Hepatocyte (in vitro differentiated cells): ENCODE measurements around the gene CLIC4. TPM values are rescaled to one million over a fixed set of nuclear protein-coding genes. Genes with fewer than 3 reads are reported as not detected.
A peak's percentile ranks its signal among the peaks of the same experiment; 100 is the strongest.

ENCODE experiments used
- DNase-seq: peaks from one replicate; pipeline ENCODE4 v3.0.0-alpha.2; 2016; ENCODE audit warnings: low spot score
- H2AFZ ChIP-seq: fragments of 200-600 bp; sonication (generic); 2 replicates; pipeline ENCODE4 v1.6.0; 2016; ENCODE audit warnings: antibody characterized with exemption, mild to moderate bottlenecking
- H3K27ac ChIP-seq: fragments of 200-600 bp; sonication (generic); 2 replicates; pipeline ENCODE4 v1.5.1; 2016; ENCODE audit warnings: mild to moderate bottlenecking
- H3K27me3 ChIP-seq: fragments of 200-600 bp; sonication (generic); 2 replicates; pipeline ENCODE4 v1.6.1; 2016
- H3K36me3 ChIP-seq: fragments of 200-600 bp; sonication (generic); replicated peaks from 2 replicates; pipeline ENCODE4 v1.5.1; 2016; ENCODE audit warnings: low read depth; ENCODE audit not compliant: insufficient read depth
- H3K4me1 ChIP-seq: fragments of 200-600 bp; sonication (generic); 2 replicates; pipeline ENCODE4 v1.5.1; 2016; ENCODE audit warnings: mild to moderate bottlenecking, moderate library complexity; ENCODE audit not compliant: insufficient read depth
- H3K4me2 ChIP-seq: fragments of 200-600 bp; sonication (generic); 2 replicates; pipeline ENCODE4 v1.6.0; 2016
- H3K4me3 ChIP-seq: fragments of 200-600 bp; sonication (generic); 2 replicates; pipeline ENCODE4 v1.5.1; 2016; ENCODE audit warnings: mild to moderate bottlenecking
- H3K79me2 ChIP-seq: fragments of 200-600 bp; sonication (generic); 2 replicates; pipeline ENCODE4 v1.6.0; 2017; ENCODE audit warnings: mild to moderate bottlenecking
- H3K9me2 ChIP-seq: fragments of 200-600 bp; sonication (generic); replicated peaks from 2 replicates; pipeline ENCODE4 v1.6.0; 2017; ENCODE audit warnings: mild to moderate bottlenecking; ENCODE audit not compliant: insufficient read depth
- H3K9me3 ChIP-seq: fragments of 200-600 bp; sonication (generic); 2 replicates; pipeline ENCODE4 v1.5.1; 2016; ENCODE audit warnings: low read depth, mild to moderate bottlenecking
- H4K20me1 ChIP-seq: fragments of 200-600 bp; sonication (generic); 2 replicates; pipeline ENCODE4 v1.6.0; 2016; ENCODE audit warnings: mild to moderate bottlenecking; ENCODE audit not compliant: insufficient read depth, poor library complexity, severe bottlenecking
- CTCF ChIP-seq: fragments of 200-600 bp; sonication (generic); IDR thresholded peaks from 2 replicates; pipeline ENCODE4 v1.5.1; 2016; ENCODE audit warnings: antibody characterized with exemption, mild to moderate bottlenecking; ENCODE audit not compliant: poor library complexity
- EZH2 ChIP-seq: fragments of 200-600 bp; sonication (generic); IDR thresholded peaks from 2 replicates; pipeline ENCODE4 v1.6.1; 2016; ENCODE audit warnings: antibody characterized with exemption, mild to moderate bottlenecking, borderline replicate concordance
- EZH2phosphoT487 ChIP-seq: fragments of 200-600 bp; sonication (generic); IDR thresholded peaks from one replicate; pipeline ENCODE4 v1.6.1; 2018; ENCODE audit warnings: antibody characterized with exemption, mild to moderate bottlenecking, low read depth, moderate library complexity; ENCODE audit not compliant: unreplicated experiment, severe bottlenecking
- WGBS: methylation state at CpG from one replicate; pipeline ENCODE4 v1.1.6; 2016; ENCODE audit warnings: low lambda C conversion rate; ENCODE audit errors: missing lambda C conversion rate; 5-methylcytosine and 5-hydroxymethylcytosine counted together
- polyA plus RNA-seq: library from polyadenylated mRNA; unstranded; fragments of >200 nt; fragmentation: Nextera tagmentation; extraction: Ambion mirVana; gene quantifications from 2 replicates; pipeline ENCODE4 v1.2.1, GENCODE V29; 2016
- total RNA-seq: library from RNA; depleted of rRNA; stranded (reverse); fragments of >200 nt; gene quantifications from 2 replicates; pipeline ENCODE4 v1.2.3, GENCODE V29; 2014

Gene CLIC4
- total and polyA plus RNA-seq, 2 experiments from 2014 or later = 146 to 259 TPM

GRCh38 chr1:24764439-24764838 is 19.2 kb downstream of the CLIC4 start:
- H3K4me2 ChIP-seq = no peak overlapping the region
- DNase-seq = no peak
- peaks cover 12% of the 10 kb centered on the region for H3K4me1 ChIP-seq
- WGBS = 89% methylated on average over 3 of the region's 3 CpGs
- H2AFZ ChIP-seq = no peak overlapping the region
- H4K20me1 ChIP-seq = peaks cover 52% of the 10 kb centered on the region
- no peaks in the 10 kb centered on the region for H3K9me2 ChIP-seq
- H3K27me3 ChIP-seq = no peaks in the 10 kb centered on the region
- no peak overlapping the region for H3K4me3 ChIP-seq
- TF ChIP-seq CTCF (no peak), EZH2 (no peak)
- H3K36me3 ChIP-seq = no peaks in the 10 kb centered on the region
- peaks cover 98% of the 10 kb centered on the region for H3K79me2 ChIP-seq
- H3K27ac ChIP-seq = peak overlapping the region; percentile 59
- no peaks in the 10 kb centered on the region for H3K9me3 ChIP-seq

GRCh38 chr1:24764848-24765247 is 19.6 kb downstream of the CLIC4 start:
- no peak for DNase-seq
- WGBS = 97% methylated on average over 1 of the region's 1 CpG
- peak overlapping the region; percentile 39 for H3K4me2 ChIP-seq
- H3K9me3 ChIP-seq = no peaks in the 10 kb centered on the region
- TF ChIP-seq EZH2phosphoT487 (no peak), CTCF (no peak), EZH2 (no peak)
- no peaks in the 10 kb centered on the region for H3K27me3 ChIP-seq
- peaks cover 17% of the 10 kb centered on the region for H3K4me1 ChIP-seq
- peaks cover 48% of the 10 kb centered on the region for H4K20me1 ChIP-seq
- H3K36me3 ChIP-seq = no peaks in the 10 kb centered on the region
- peaks cover 98% of the 10 kb centered on the region for H3K79me2 ChIP-seq
- no peaks in the 10 kb centered on the region for H3K9me2 ChIP-seq
- no peak overlapping the region for H3K4me3 ChIP-seq
- H2AFZ ChIP-seq = no peak overlapping the region
- H3K27ac ChIP-seq = peak overlapping the region; percentile 59

- peak overlapping the region; percentile 39 for H3K4me2 ChIP-seq
- H3K27me3 ChIP-seq = no peaks in the 10 kb centered on the region
- H3K79me2 ChIP-seq = peaks cover 94% of the 10 kb centered on the region
- H3K9me2 ChIP-seq = no peaks in the 10 kb centered on the region
- H3K36me3 ChIP-seq = no peaks in the 10 kb centered on the region
- no peak for DNase-seq
- H3K4me3 ChIP-seq = no peak overlapping the region
- no peak overlapping the region for H2AFZ ChIP-seq
- peaks cover 18% of the 10 kb centered on the region for H3K4me1 ChIP-seq
- H3K27ac ChIP-seq = peak overlapping the region; percentile 59
- TF ChIP-seq EZH2phosphoT487 (no peak), CTCF (no peak), EZH2 (no peak)
- H3K9me3 ChIP-seq = no peaks in the 10 kb centered on the region
- 65% methylated on average over 8 of the region's 8 CpGs for WGBS
- peaks cover 44% of the 10 kb centered on the region for H4K20me1 ChIP-seq
These were observed 20.2 kb downstream of the CLIC4 start for GRCh38 chr1:24765308-24765988.
